ENCODE measurements around the gene LSM11.

LSM11 gene

GRCh38 chr5:157785801-157786200, 42.3 kb downstream of the LSM11 start:
- Histone ChIP-seq H3K79me2 (ENCODE audit: insufficient read depth, low read length) (no peaks in the 10 kb centered on the region), H2AFZ (ENCODE audit: low read length) (no peak overlapping the region), H3K9me2 (replicated peaks; ENCODE audit: low read depth, low read length) (no peaks in the 10 kb centered on the region), H3K9me3 (ENCODE audit: insufficient read depth, low read depth, low read length) (no peaks in the 10 kb centered on the region), H3K9ac (ENCODE audit: low read depth, low read length, poor library complexity, severe bottlenecking) (no peak overlapping the region), H3K36me3 (ENCODE audit: insufficient read depth, low read length) (peaks cover 19% of the 10 kb centered on the region; the same call in 1 of the 2 replicates), H3F3A (ENCODE audit: low read depth) (no peaks in the 10 kb centered on the region), H3K27me3 (ENCODE audit: insufficient read depth, low read length, poor library complexity, severe bottlenecking) (no peaks in the 10 kb centered on the region), H3K4me2 (ENCODE audit: low read depth, low read length, poor library complexity, severe bottlenecking) (no peak overlapping the region), H4K20me1 (ENCODE audit: insufficient read depth, low read length, poor library complexity, severe bottlenecking) (no peaks in the 10 kb centered on the region), H3K4me3 (ENCODE audit: low read length, poor library complexity, severe bottlenecking) (no peak overlapping the region), H3K4me1 (ENCODE audit: insufficient read depth, low read length, poor library complexity, severe bottlenecking) (peaks cover 3% of the 10 kb centered on the region)
- no peak for TF ChIP-seq EZH2phosphoT487 (IDR thresholded peaks at IDR 0.05; ENCODE audit: borderline replicate concordance)
- TF ChIP-seq CTCF (conservative IDR thresholded peaks at IDR 0.05; ENCODE audit: low read length), result no peak

GRCh38 chr5:157793301-157793700, 49.8 kb downstream of the LSM11 start:
- no peak overlapping the region for H3K4me3 ChIP-seq (ENCODE audit: low read length, poor library complexity, severe bottlenecking)
- H3K4me1 ChIP-seq (ENCODE audit: insufficient read depth, low read length, poor library complexity, severe bottlenecking), result no peaks in the 10 kb centered on the region
- H3K9me3 ChIP-seq (ENCODE audit: insufficient read depth, low read depth, low read length), result no peaks in the 10 kb centered on the region
- H3F3A ChIP-seq (ENCODE audit: low read depth), result no peaks in the 10 kb centered on the region
- H3K36me3 ChIP-seq (ENCODE audit: insufficient read depth, low read length), result peaks cover 16% of the 10 kb centered on the region; the same call in 1 of the 2 replicates
- H4K20me1 ChIP-seq (ENCODE audit: insufficient read depth, low read length, poor library complexity, severe bottlenecking), result no peaks in the 10 kb centered on the region
- TF ChIP-seq CTCF (conservative IDR thresholded peaks at IDR 0.05; ENCODE audit: low read length) (no peak), EZH2phosphoT487 (IDR thresholded peaks at IDR 0.05; ENCODE audit: borderline replicate concordance) (no peak)
- no peak overlapping the region for H3K9ac ChIP-seq (ENCODE audit: low read depth, low read length, poor library complexity, severe bottlenecking)
- no peak overlapping the region for H3K4me2 ChIP-seq (ENCODE audit: low read depth, low read length, poor library complexity, severe bottlenecking)
- H2AFZ ChIP-seq (ENCODE audit: low read length), result no peak overlapping the region
- H3K27me3 ChIP-seq (ENCODE audit: insufficient read depth, low read length, poor library complexity, severe bottlenecking), result no peaks in the 10 kb centered on the region
- no peaks in the 10 kb centered on the region for H3K79me2 ChIP-seq (ENCODE audit: insufficient read depth, low read length)
- H3K9me2 ChIP-seq (replicated peaks; ENCODE audit: low read depth, low read length), result no peaks in the 10 kb centered on the region

GRCh38 chr5:157799578-157799977, 56.1 kb downstream of the LSM11 start:
- no peak for TF ChIP-seq CTCF (conservative IDR thresholded peaks at IDR 0.05; ENCODE audit: low read length)
- TF ChIP-seq EZH2phosphoT487 (IDR thresholded peaks at IDR 0.05; ENCODE audit: borderline replicate concordance), result no peak
- H3K4me2 ChIP-seq (ENCODE audit: low read depth, low read length, poor library complexity, severe bottlenecking), result no peak overlapping the region
- peaks cover 9% of the 10 kb centered on the region; the same call in 1 of the 2 replicates for H3K36me3 ChIP-seq (ENCODE audit: insufficient read depth, low read length)
- H3K27me3 ChIP-seq (ENCODE audit: insufficient read depth, low read length, poor library complexity, severe bottlenecking), result no peaks in the 10 kb centered on the region
- H2AFZ ChIP-seq (ENCODE audit: low read length), result no peak overlapping the region
- no peaks in the 10 kb centered on the region for H3K79me2 ChIP-seq (ENCODE audit: insufficient read depth, low read length)
- H4K20me1 ChIP-seq (ENCODE audit: insufficient read depth, low read length, poor library complexity, severe bottlenecking), result no peaks in the 10 kb centered on the region
- no peaks in the 10 kb centered on the region for H3K9me3 ChIP-seq (ENCODE audit: insufficient read depth, low read depth, low read length)
- H3K4me3 ChIP-seq (ENCODE audit: low read length, poor library complexity, severe bottlenecking), result no peak overlapping the region
- no peak overlapping the region for H3K9ac ChIP-seq (ENCODE audit: low read depth, low read length, poor library complexity, severe bottlenecking)
- no peaks in the 10 kb centered on the region for H3K4me1 ChIP-seq (ENCODE audit: insufficient read depth, low read length, poor library complexity, severe bottlenecking)
- H3K9me2 ChIP-seq (replicated peaks; ENCODE audit: low read depth, low read length), result no peaks in the 10 kb centered on the region
- no peaks in the 10 kb centered on the region for H3F3A ChIP-seq (ENCODE audit: low read depth)

Data from Loucy (cell line).